Measurements from ENCODE around the gene TNPO3.

GRCh38 chr7:129055294-129055816, 444 bp upstream of the TNPO3 start:
- no peak for TF ChIP-seq CTCF (conservative IDR thresholded peaks at IDR 0.05)
- no peak for TF ChIP-seq EZH2 (IDR thresholded peaks at IDR 0.05; ENCODE audit: low read depth)
